ENCODE data around the gene NF1.

- TF ChIP-seq CTCF (IDR thresholded peaks at IDR 0.05) (no peak), POLR2A (IDR thresholded peaks at IDR 0.05) (no peak)
These were observed 189.1 kb downstream of the NF1 start for GRCh38 chr17:31283841-31284240.
